Activated CD4-positive, alpha-beta T cell treated with anti-CD3 and anti-CD28 coated beads, Interleukin-2, amount 50 U/mL, for 48 hours (primary cell): ENCODE results near the gene S100Z.
"Not testable (repeated sequence)": the region's sequence is repeated elsewhere in the genome, so short reads cannot be mapped to it uniquely, and the experiment has no call there.

Experiments used
- DNase-seq, 2 experiments: peaks; one replicate each; pipeline ENCODE4 v3.0.0-alpha.2; 2020

S100Z gene

DNA sequence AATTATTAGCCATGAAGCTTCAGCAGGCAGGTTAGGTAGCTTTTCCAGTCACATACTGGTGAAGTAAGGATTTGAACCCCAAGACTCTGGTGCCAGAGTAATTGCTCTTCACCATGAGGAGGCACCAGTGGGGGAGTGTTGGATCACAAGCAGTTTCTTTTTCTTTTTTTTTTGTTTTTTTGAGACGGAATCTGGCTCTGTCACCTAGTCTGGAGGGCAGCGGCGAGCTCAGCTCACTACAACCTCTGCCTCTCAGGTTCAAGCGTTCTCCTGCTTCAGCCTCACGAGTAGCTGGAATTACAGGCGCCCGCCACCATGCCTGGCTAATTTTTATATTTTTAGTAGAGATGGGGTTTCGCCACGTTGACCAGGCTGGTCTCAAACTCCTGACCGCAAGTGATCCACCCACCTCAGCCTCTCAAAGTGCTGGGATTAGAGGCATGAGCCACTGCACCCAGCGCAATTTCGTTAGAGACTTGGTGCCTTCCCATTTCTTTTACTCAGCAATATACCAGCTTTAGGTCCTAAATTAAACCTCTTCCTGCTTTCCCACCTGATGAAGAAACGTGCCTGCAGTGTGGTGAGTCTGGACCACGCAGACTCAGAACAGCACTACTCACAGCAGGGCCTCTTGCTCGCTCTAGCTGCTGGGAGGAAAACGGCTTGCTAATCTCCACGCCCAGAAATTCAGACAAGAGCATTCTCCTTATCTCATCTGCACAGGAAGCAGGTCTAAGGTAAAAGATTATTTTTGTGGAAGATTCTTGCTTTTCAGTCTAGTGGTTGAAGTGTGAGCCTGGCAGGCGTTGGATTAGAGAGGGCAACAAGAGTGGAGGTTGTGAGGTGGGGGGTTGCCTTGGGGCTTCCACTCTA, at the start of gene S100Z:
Gene S100Z, plus strand, starts transcription at position 596 of the 873 bp plus-strand sequence. CDS start 25,346 bp downstream, outside the sequence.
- DNase-seq, result peak; percentile 39 to 53

DNA sequence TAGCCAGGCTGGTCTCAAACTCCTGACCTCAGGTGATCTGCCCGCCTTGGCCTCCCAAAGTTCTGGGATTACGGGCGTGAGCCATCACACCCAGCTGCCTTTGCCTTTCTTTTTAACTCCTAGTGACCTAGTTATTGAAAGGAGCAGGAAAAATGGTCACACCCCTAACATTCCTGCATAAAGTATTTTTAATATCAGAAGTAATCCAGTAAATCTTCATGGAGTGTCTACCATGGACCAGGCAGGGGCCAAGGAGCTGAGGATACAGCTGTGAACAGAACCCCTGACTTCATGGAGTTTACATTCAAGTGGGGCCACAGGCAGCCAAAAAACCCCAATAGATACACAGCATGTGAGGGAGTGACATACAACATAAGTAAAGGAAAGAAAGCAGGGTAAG, 49.2 kb upstream of the S100Z start:
- no peak for DNase-seq

DNA sequence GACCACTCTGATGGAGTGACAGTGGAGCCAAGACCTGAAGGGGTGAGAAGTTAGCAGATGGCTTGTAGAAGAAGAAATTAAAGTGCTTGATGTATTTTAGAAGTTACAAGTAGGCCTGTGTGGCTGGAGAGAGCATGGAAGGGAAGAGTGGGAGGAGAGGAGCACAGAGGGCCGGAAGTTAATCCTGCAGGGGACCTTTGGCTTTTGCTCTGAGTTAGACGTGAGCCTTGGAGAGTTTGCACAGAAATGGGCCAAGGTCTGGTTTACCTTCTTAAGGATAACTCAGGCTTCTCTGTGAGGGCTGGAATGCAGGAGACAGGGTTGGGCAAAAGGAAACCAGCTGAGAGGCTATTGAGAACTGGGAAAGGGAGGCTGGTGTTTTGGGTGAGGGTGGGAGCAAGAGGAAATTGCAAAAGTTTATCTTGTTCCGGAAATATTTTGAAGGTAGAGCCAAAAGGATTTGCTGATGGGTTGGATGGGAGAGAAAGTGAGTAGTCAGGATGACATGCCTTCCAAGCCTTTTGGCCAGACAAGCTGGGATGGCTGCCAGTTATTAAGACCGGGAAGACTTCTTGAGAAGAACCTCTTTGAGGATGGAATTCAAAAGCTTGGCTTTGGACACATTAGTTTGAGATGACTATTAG, 48.5 kb upstream of the S100Z start:
- DNase-seq, result no peak

DNA sequence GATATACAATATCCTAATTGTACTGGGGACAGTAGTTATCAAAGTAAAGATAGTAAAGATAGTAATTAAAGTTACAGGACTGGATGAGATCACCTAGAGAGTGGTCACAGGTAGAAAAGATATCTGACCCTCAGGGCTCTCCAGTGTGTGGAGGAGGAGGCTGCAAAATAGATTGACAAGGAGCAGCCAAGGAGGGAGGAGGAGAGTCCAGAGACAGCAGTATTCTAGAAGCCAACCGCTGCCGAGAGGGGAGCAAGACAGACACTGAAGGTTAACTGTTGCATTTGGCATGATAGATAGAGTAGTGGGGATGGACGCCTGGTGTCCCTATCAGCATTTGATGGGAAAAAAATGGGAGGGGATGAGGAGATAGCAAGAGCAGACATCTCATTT, 48.0 kb upstream of the S100Z start:
- no peak for DNase-seq

- no peak for DNase-seq
These were observed 45.5 kb upstream of the S100Z start for GRCh38 chr5:76804266-76804665.

DNA sequence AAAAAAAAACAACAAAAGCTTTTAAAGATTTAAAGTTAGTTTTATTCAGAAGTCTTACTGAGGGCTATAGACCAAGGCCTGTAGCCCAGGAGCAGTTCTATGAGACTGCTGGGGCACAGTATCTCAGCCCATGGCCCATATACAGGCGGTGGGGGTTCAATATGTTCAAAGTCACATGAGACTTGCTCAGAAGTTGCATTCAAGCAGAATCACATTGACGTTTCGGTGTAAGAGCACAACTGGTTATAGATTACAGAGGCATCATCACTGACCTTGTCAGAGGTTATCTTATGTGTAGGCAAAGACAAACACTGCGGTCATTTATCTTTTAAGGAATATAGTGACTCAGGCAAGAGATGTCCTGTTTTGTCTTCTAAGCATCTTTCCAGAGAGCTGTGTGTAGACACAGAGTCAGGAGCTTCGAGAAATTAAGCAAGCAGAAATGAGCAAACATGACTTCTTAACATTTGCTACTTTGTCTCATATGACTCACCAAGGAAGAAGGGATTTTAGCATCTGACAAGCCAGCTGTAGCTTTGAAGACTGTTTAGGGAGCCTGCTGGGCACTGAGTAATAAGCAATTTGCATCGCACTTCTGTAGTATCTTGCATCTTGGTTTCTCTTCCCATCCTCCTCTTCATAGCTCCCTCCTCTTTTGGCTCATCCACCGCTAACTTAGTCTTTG, 43.9 kb upstream of the S100Z start:
- no peak for DNase-seq

DNA sequence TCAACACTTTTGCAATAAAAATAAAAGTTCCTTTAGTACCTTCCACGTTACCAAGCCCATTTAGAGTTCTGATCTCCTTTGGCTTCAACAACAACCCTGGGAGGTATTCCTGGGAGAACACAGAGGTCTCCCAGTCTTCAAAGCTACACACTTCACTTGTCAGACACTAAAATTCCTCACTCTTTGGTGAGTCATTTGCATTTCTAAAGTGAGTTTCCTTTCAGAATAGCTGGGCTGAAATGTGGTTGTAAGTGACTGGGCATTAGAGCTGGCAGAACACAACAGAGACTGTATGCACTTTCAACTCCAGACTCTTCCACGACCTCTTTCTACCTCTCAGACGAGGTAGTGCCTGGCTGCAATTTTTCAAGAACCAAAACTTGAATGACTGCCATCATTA, 42.5 kb upstream of the S100Z start:
- no peak for DNase-seq

DNA sequence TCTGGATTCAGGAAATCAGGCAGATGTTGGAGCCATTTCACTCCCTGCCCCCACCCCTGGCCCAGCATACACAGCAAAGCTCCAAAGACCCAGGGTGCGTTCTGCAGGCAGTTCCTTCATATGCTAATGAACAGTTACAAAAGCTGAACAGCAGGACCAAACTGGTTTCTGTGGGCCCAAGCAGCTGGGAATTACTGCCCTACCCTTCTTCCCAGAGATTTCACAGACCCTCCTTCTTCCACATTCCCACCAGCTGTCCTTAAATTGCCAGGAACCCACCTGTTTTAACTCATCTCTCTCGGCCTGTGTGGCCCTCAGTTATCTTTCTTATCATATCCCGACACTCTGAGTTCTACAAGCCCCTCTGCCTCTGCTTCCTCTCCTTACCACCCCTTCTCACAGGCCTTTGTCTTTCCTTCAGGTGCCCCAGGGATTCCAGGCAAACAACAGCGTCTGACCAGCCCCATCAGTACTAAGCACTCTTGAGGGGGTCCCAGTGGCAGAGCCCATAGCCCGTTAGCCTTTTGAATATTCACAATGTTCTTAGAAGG, 41.6 kb upstream of the S100Z start:
- DNase-seq, result no peak

GRCh38 chr5:76809141-76809540, 40.7 kb upstream of the S100Z start:
- DNase-seq, result no peak

- DNase-seq, result no peak
These were observed 39.6 kb upstream of the S100Z start for GRCh38 chr5:76810236-76810635.

GRCh38 chr5:76811214-76811613, 38.6 kb upstream of the S100Z start:
- no peak for DNase-seq

DNA sequence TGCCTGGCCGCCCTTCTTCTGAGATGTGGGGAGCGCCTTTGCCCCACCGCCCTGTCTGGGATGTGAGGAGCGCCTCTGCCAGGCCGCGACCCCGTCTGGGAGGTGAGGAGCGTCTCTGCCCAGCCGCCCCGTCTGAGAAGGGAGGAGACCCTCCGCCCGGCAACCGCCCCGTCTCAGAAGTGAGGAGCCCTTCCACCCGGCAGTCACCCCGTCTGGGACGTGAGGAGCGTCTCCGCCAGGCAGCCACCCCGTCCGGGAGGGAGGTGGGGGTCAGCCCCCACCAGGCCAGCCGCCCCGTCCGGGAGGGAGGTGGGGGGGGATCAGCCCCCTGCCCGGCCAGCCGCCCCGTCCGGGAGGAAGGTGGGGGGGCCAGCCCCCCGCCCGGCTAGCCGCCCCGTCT, 37.6 kb upstream of the S100Z start:
- not testable (repeated sequence) for DNase-seq

GRCh38 chr5:76813982-76814562, 35.7 kb upstream of the S100Z start:
- DNase-seq, result no peak

DNA sequence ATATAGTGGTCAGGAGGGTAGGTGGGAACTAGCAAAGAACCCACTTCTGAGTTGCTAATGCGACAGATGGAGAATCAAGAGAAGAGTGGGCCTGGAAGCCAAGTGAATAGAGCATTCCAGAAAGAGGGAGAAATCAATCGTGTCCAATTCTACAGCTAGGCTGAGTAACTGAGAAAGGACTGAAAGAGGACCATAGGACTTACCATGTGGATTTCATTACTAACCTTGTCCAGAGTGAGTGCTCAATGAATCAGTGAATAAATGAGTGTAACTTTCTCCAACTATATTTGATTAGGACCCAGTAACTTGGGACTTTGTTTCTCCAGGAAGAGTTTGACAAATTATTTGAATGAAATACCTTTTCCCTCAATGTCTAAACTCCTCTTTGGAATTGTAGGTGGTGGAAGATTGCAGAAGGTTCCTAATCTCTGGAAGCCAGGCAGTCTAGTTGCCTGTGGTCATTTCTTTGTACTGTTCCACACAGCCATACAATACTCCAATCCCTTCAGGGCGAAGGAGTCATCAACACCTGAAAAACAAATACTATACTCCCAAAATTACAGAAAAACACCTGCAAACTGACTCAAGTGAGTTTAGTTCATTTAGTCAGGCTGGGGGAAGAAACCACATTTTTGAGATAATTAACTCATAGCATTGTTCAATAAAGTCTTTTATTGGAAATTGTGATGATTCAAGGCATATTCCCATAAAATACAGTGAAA, 33.5 kb upstream of the S100Z start:
- no peak for DNase-seq

GRCh38 chr5:76818844-76819831, 30.7 kb upstream of the S100Z start, which contains the start of gene F2RL1:
Gene F2RL1 (plus strand): TSS chr5:76819030. CDS start chr5:76819183, 153 bp downstream.
- DNase-seq, result peak; percentile 52 to 57

GRCh38 chr5:76819851-76820525, 29.8 kb upstream of the S100Z start:
- DNase-seq, result no peak

DNA sequence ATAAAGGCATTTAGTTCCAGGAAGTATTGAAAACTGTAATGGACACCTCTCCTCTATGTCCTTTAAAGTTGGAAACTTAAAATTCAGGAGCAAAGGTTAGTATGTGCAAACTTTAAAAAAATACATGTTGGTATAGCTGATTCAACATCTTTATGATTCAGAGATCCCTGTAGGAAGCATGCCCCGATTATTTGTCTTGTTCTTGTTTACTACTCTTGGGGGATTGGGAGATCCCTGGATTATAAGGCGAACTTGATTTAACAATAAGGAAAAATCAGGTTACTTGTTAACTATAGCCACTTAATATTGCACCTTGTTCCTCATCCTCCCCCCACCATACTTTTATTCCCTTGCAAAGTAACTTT, 29.3 kb upstream of the S100Z start:
- DNase-seq, result no peak

DNA sequence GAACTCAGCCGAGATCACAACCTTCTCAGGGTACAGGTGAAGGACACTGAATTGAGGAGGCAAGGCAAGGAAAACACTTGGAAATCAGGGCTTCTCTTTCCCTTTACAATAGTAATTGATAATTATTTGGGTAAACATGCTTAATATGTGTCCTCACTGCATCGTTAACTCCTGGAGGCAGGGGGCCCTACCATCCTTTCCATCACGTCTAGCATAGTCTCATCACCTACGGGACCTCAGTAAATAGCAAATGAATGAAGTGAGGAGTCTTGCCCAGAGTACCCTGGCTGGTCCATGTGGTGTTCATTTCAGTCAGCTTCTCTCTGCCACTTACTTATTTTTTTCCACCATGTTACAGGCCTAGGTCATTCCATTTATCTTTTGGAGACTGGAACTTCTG, 28.7 kb upstream of the S100Z start:
- DNase-seq, result no peak

- not testable (repeated sequence) for DNase-seq
These were observed 27.6 kb upstream of the S100Z start for GRCh38 chr5:76822105-76822731.

DNA sequence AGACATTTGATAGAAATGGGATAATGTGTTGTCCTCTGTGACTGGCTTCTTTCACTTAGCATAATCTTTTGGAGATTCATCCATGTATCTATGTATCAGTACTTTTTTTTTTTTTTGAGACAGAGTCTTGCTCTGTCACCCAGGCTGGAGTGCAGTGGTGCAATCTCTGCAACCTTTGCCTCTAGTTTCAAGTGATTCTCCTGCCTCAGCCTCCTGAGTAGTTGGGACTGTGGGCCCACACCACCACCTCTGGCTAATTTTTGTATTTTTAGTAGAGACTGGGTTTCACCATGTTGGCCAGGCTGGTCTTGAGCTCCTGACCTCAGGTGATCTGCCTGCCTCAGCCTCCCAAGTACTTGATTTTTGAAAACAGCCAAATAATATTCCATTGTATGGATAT, 23.4 kb upstream of the S100Z start:
- DNase-seq, result not testable (repeated sequence)
